Measurements from ENCODE around the gene ANXA10. TPM values are rescaled to one million over a fixed set of nuclear protein-coding genes. Genes with fewer than 3 reads are reported as not detected.
A peak's percentile ranks its signal among the peaks of the same experiment; 100 is the strongest.

ANXA10 gene
- total RNA-seq, 1 experiment from 2014 or later = not detected

GRCh38 chr4:168183717-168184571 is 91.6 kb downstream of the ANXA10 start:
- Histone ChIP-seq H3K36me3 (ENCODE audit: control insufficient read depth, insufficient read depth, low read length) (no peaks in the 10 kb centered on the region), H3K27ac (ENCODE audit: low read length) (no peak overlapping the region), H3K9me3 (ENCODE audit: control insufficient read depth, insufficient read depth, low read depth, low read length) (no peaks in the 10 kb centered on the region), H3K27me3 (ENCODE audit: control insufficient read depth, insufficient read depth, low read length) (no peaks in the 10 kb centered on the region), H3K4me3 (ENCODE audit: low read depth in 2 of 2, low read length in 2 of 2) (no peak overlapping the region), H3K4me1 (ENCODE audit: control insufficient read depth, insufficient read depth, low read length) (no peaks in the 10 kb centered on the region)
- TF ChIP-seq CTCF (IDR thresholded peaks at IDR 0.05) (peak; percentile 64; the same call in 1 of the 2 replicates), POLR2AphosphoS5 (IDR thresholded peaks at IDR 0.05; ENCODE audit: low read depth, low read length) (no peak), TCF7L2 (IDR thresholded peaks at IDR 0.05; ENCODE audit: low read depth, low read length) (no peak), REST (IDR thresholded peaks at IDR 0.05; ENCODE audit: insufficient read depth in 1 of 2, low read depth in 2 of 2, low read length in 1 of 2) (no peak), SIN3A (IDR thresholded peaks at IDR 0.05; ENCODE audit: borderline replicate concordance, insufficient read depth, low read depth, low read length) (no peak)
- CTCF ChIA-PET = interaction anchor here (0.6 kb wide), 1 partner anchor 306 kb away, joined by 9 read pairs; no protein-coding TSS in a partner anchor
- POLR2A ChIA-PET = no interaction called here
- intact Hi-C loops (cut with micrococcal nuclease; ENCODE audit: unreplicated experiment) = loop anchor here (5.0 kb wide), 1 partner anchor 733 kb away; no protein-coding TSS in a partner anchor
- ATAC-seq = no peak
- in situ Hi-C loops (cut with HindIII; ENCODE audit: low pct_unique_long_range_greater_than_20kb, low sequenced_read_pairs) = no loop called here
- no TSS peak for BruUV-seq (replicated peaks)
- DNase-seq (ENCODE audit: low read depth, low spot score) = peak; percentile 24

- no TSS peak for BruUV-seq (replicated peaks)
- ChIA-PET CTCF (no interaction called here), POLR2A (no interaction called here)
- DNase-seq (ENCODE audit: low read depth, low spot score) (no peak), ATAC-seq (no peak)
- H3K36me3 ChIP-seq (ENCODE audit: control insufficient read depth, insufficient read depth, low read length) = no peaks in the 10 kb centered on the region
- H3K4me3 ChIP-seq (ENCODE audit: low read depth in 2 of 2, low read length in 2 of 2) = no peak overlapping the region
- in situ Hi-C loops (cut with HindIII; ENCODE audit: low pct_unique_long_range_greater_than_20kb, low sequenced_read_pairs) = no loop called here
- H3K27me3 ChIP-seq (ENCODE audit: control insufficient read depth, insufficient read depth, low read length) = no peaks in the 10 kb centered on the region
- no peak overlapping the region for H3K27ac ChIP-seq (ENCODE audit: low read length)
- intact Hi-C loops (cut with micrococcal nuclease; ENCODE audit: unreplicated experiment) = no loop called here
- no peaks in the 10 kb centered on the region for H3K4me1 ChIP-seq (ENCODE audit: control insufficient read depth, insufficient read depth, low read length)
- no peaks in the 10 kb centered on the region for H3K9me3 ChIP-seq (ENCODE audit: control insufficient read depth, insufficient read depth, low read depth, low read length)
- TF ChIP-seq REST (IDR thresholded peaks at IDR 0.05; ENCODE audit: insufficient read depth in 1 of 2, low read depth in 2 of 2, low read length in 1 of 2) (no peak), TCF7L2 (IDR thresholded peaks at IDR 0.05; ENCODE audit: low read depth, low read length) (no peak), SIN3A (IDR thresholded peaks at IDR 0.05; ENCODE audit: borderline replicate concordance, insufficient read depth, low read depth, low read length) (no peak), CTCF (IDR thresholded peaks at IDR 0.05) (no peak), POLR2AphosphoS5 (IDR thresholded peaks at IDR 0.05; ENCODE audit: low read depth, low read length) (no peak)
Observed at GRCh38 chr4:168188754-168189153, 96.4 kb downstream of the ANXA10 start.
